ENCODE results near the gene GLRX3. TPM values are rescaled to one million over a fixed set of nuclear protein-coding genes. Genes with fewer than 3 reads are reported as not detected.

Gene GLRX3
- total and polyA plus RNA-seq, 2 of the 13 experiments (the other 11 are each of a cell fraction or from before 2014, with no cell fraction given): 91.4 to 135 TPM

DNA sequence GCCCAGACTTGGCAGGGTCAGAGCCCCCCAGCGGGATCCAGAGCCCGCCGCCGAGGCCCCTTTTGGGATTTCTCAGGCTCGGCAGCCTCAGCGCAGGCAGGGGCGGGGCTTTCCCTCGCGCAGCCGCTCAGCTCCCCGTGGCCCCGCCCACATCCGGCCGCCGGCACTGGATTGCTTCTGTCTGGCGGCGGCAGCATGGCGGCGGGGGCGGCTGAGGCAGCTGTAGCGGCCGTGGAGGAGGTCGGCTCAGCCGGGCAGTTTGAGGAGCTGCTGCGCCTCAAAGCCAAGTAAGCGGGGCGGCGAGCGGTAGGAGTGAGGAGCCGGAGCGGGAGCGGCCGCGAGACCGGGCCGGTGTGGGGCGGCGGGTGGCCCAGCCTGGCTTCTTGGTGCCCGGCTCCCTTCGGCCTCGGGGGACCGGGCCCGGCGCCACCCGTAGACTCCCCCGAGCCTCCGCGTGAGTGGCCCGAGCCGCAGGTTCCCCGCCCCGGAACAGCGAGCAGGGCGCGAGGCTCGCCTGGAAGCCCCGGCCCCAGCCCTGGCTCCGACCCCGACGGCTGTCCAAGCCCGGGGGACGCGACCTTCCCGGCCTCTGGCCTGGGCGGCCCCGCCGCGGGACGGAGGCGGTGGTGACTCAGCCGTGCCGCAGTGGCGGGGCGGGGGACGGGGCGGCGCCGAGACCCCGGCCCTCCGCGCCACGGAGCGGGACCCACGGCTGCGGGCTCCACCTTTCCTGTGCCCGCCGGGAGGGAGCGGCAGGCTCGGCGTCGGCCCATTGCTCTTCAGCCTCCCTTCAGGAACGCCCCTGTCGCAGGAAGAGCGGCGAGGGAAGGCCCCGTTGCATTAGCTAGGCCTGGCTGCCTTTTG, at the start of gene GLRX3 (continued):
- TF ChIP-seq, protein P1, sequence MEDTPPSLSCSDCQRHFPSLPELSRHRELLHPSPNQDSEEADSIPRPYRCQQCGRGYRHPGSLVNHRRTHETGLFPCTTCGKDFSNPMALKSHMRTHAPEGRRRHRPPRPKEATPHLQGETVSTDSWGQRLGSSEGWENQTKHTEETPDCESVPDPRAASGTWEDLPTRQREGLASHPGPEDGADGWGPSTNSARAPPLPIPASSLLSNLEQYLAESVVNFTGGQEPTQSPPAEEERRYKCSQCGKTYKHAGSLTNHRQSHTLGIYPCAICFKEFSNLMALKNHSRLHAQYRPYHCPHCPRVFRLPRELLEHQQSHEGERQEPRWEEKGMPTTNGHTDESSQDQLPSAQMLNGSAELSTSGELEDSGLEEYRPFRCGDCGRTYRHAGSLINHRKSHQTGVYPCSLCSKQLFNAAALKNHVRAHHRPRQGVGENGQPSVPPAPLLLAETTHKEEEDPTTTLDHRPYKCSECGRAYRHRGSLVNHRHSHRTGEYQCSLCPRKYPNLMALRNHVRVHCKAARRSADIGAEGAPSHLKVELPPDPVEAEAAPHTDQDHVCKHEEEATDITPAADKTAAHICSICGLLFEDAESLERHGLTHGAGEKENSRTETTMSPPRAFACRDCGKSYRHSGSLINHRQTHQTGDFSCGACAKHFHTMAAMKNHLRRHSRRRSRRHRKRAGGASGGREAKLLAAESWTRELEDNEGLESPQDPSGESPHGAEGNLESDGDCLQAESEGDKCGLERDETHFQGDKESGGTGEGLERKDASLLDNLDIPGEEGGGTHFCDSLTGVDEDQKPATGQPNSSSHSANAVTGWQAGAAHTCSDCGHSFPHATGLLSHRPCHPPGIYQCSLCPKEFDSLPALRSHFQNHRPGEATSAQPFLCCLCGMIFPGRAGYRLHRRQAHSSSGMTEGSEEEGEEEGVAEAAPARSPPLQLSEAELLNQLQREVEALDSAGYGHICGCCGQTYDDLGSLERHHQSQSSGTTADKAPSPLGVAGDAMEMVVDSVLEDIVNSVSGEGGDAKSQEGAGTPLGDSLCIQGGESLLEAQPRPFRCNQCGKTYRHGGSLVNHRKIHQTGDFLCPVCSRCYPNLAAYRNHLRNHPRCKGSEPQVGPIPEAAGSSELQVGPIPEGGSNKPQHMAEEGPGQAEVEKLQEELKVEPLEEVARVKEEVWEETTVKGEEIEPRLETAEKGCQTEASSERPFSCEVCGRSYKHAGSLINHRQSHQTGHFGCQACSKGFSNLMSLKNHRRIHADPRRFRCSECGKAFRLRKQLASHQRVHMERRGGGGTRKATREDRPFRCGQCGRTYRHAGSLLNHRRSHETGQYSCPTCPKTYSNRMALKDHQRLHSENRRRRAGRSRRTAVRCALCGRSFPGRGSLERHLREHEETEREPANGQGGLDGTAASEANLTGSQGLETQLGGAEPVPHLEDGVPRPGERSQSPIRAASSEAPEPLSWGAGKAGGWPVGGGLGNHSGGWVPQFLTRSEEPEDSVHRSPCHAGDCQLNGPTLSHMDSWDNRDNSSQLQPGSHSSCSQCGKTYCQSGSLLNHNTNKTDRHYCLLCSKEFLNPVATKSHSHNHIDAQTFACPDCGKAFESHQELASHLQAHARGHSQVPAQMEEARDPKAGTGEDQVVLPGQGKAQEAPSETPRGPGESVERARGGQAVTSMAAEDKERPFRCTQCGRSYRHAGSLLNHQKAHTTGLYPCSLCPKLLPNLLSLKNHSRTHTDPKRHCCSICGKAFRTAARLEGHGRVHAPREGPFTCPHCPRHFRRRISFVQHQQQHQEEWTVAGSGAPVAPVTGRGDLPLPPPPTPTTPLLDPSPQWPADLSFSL (CRISPR knock-in tag; IDR thresholded peaks at IDR 0.05): no peak
- no peak for TF ChIP-seq CREM (IDR thresholded peaks at IDR 0.05)
- TF ChIP-seq CREM (CRISPR knock-in tag; IDR thresholded peaks at IDR 0.05): no peak
- no peak for TF ChIP-seq ZNF644 (CRISPR knock-in tag; IDR thresholded peaks at IDR 0.05; ENCODE audit: low read depth)
- no peak for TF ChIP-seq FOSL1 (CRISPR knock-in tag; IDR thresholded peaks at IDR 0.05; ENCODE audit: borderline replicate concordance)
- TF ChIP-seq, protein P2, sequence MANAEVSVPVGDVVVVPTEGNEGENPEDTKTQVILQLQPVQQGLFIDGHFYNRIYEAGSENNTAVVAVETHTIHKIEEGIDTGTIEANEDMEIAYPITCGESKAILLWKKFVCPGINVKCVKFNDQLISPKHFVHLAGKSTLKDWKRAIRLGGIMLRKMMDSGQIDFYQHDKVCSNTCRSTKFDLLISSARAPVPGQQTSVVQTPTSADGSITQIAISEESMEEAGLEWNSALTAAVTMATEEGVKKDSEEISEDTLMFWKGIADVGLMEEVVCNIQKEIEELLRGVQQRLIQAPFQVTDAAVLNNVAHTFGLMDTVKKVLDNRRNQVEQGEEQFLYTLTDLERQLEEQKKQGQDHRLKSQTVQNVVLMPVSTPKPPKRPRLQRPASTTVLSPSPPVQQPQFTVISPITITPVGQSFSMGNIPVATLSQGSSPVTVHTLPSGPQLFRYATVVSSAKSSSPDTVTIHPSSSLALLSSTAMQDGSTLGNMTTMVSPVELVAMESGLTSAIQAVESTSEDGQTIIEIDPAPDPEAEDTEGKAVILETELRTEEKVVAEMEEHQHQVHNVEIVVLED (CRISPR knock-in tag; IDR thresholded peaks at IDR 0.05; ENCODE audit: borderline replicate concordance): peak; percentile 70
- TF ChIP-seq ZNF883 (CRISPR knock-in tag; IDR thresholded peaks at IDR 0.05; ENCODE audit: not compliant biosample characterization): peak; percentile 63
- TF ChIP-seq SRF (IDR thresholded peaks at IDR 0.05; ENCODE audit: low read depth, low read length): peak; percentile 80
- no peak for TF ChIP-seq ZEB1 (IDR thresholded peaks at IDR 0.05; ENCODE audit: insufficient replicate concordance, low read depth)
- TF ChIP-seq ZBTB3 (CRISPR knock-in tag; IDR thresholded peaks at IDR 0.05; ENCODE audit: borderline replicate concordance, low read depth): no peak
- TF ChIP-seq ZNF331 (CRISPR knock-in tag; IDR thresholded peaks at IDR 0.05): peak; percentile 42
- TF ChIP-seq SP1 (IDR thresholded peaks at IDR 0.05): no peak
- TF ChIP-seq SP1 (CRISPR knock-in tag; IDR thresholded peaks at IDR 0.05): peak; percentile 96
- no peak for TF ChIP-seq FOXA1 (IDR thresholded peaks at IDR 0.05)
- no peak for TF ChIP-seq FOXA1 (CRISPR knock-in tag; IDR thresholded peaks at IDR 0.05)
- TF ChIP-seq ZNF768 (CRISPR knock-in tag; IDR thresholded peaks at IDR 0.05): peak; percentile 10; the same call in 1 of the 2 replicates
- TF ChIP-seq, protein P3, sequence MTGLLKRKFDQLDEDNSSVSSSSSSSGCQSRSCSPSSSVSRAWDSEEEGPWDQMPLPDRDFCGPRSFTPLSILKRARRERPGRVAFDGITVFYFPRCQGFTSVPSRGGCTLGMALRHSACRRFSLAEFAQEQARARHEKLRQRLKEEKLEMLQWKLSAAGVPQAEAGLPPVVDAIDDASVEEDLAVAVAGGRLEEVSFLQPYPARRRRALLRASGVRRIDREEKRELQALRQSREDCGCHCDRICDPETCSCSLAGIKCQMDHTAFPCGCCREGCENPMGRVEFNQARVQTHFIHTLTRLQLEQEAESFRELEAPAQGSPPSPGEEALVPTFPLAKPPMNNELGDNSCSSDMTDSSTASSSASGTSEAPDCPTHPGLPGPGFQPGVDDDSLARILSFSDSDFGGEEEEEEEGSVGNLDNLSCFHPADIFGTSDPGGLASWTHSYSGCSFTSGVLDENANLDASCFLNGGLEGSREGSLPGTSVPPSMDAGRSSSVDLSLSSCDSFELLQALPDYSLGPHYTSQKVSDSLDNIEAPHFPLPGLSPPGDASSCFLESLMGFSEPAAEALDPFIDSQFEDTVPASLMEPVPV (CRISPR knock-in tag; IDR thresholded peaks at IDR 0.05): no peak
- no peak for TF ChIP-seq ZMYM2 (CRISPR knock-in tag; IDR thresholded peaks at IDR 0.05)
- TF ChIP-seq IKZF4 (CRISPR knock-in tag; IDR thresholded peaks at IDR 0.05; ENCODE audit: borderline replicate concordance, low read depth, not compliant biosample characterization): peak; percentile 69
- TF ChIP-seq ZNF3 (CRISPR knock-in tag; IDR thresholded peaks at IDR 0.05): no peak

Measured in HepG2 (cell line).